PFSK-1 (cell line): ENCODE data around the gene ONECUT1.

Experiments used
- POLR2AphosphoS5 ChIP-seq: IDR thresholded peaks from 2 replicates; pipeline ENCODE4 v1.6.1; 2012; ENCODE audit warnings: low read depth, mild to moderate bottlenecking, control low read depth, low read length, moderate library complexity
- REST ChIP-seq, 2 experiments: IDR thresholded peaks; 2 replicates each; pipeline versions ENCODE4 v1.6.1 to v1.8.0; 2011 to 2012; ENCODE audit warnings: low read depth in 2 of 2, low read length in 2 of 2, control low read depth in 1 of 2, inconsistent platforms in 1 of 2, mild to moderate bottlenecking in 1 of 2, moderate library complexity in 1 of 2; ENCODE audit not compliant: insufficient read depth in 1 of 2
- SIN3A ChIP-seq: IDR thresholded peaks from 2 replicates; pipeline ENCODE4 v1.6.1; 2012; ENCODE audit warnings: mild to moderate bottlenecking, low read length, moderate library complexity, borderline replicate concordance; ENCODE audit not compliant: insufficient read depth
- TAF1 ChIP-seq: IDR thresholded peaks from 2 replicates; pipeline ENCODE4 v1.6.1; 2012; ENCODE audit warnings: low read length, control low read depth, borderline replicate concordance; ENCODE audit not compliant: insufficient read depth

GRCh38 chr15:52714968-52715367 is 75.2 kb downstream of the ONECUT1 start:
- TF ChIP-seq REST (IDR thresholded peaks at IDR 0.05; ENCODE audit: insufficient read depth in 1 of 2, low read depth in 2 of 2, low read length in 2 of 2), result no peak
- TF ChIP-seq POLR2AphosphoS5, result no peak
- no peak for TF ChIP-seq SIN3A
- TF ChIP-seq TAF1, result no peak
